Activated B cell treated with CpG ODN at 0.5 μM for 24 hours (primary cell): ENCODE data around the gene SLPI. TPM values are rescaled to one million over a fixed set of nuclear protein-coding genes. Genes with fewer than 3 reads are reported as not detected.

ENCODE experiments used
- ATAC-seq: fragments of 200-7000 bp; cut with Tn5 transposase; one replicate; pipeline ENCODE4 v1.10.0; 2021; ENCODE audit warnings: low read depth, mild to moderate bottlenecking, moderate library complexity
- CTCF ChIA-PET: fragments of 350-600 bp; sonication (Branson Sonifier 250); formaldehyde crosslinking; loops from one replicate; lab custom pipeline; 2021; ENCODE audit warnings: antibody characterized with exemption; lab: Charles Lee
- POLR2A ChIA-PET: fragments of 350-600 bp; sonication (Branson Sonifier 250); formaldehyde crosslinking; loops from one replicate; lab custom pipeline; 2021; ENCODE audit warnings: antibody characterized with exemption; lab: Charles Lee
- DNase-seq: peaks from one replicate; pipeline ENCODE4 v3.0.0; 2022
- H3K27ac Mint-ChIP-seq: one replicate; pipeline ENCODE4 v1.8.0; 2020; ENCODE audit warnings: mixed read lengths
- H3K27me3 Mint-ChIP-seq: one replicate; pipeline ENCODE4 v1.8.0; 2021; ENCODE audit warnings: mixed read lengths
- H3K36me3 Mint-ChIP-seq: one replicate; pipeline ENCODE4 v1.8.0; 2021; ENCODE audit warnings: low read depth, mixed read lengths
- H3K4me1 Mint-ChIP-seq: one replicate; pipeline ENCODE4 v1.8.0; 2021; ENCODE audit warnings: mixed read lengths
- H3K4me3 Mint-ChIP-seq: one replicate; pipeline ENCODE4 v1.8.0; 2020; ENCODE audit warnings: mild to moderate bottlenecking, mixed read lengths
- H3K9me3 Mint-ChIP-seq: one replicate; pipeline ENCODE4 v1.8.0; 2020; ENCODE audit warnings: mixed read lengths
- intact Hi-C: fragments of 100-400 bp; cut with micrococcal nuclease; formaldehyde crosslinking; loops from one replicate; pipeline ENCODE4 v1.15.1; 2024
- total RNA-seq: library from RNA; stranded (reverse); gene quantifications from 2 replicates; pipeline ENCODE4 v1.2.3, GENCODE V29; 2022
- TF ChIP-seq, protein P1 (sequence below): fragments of 200-600 bp; IDR thresholded peaks from one replicate; pipeline ENCODE4 v1.8.0; 2022; ENCODE audit warnings: antibody characterized with exemption, mild to moderate bottlenecking

Gene SLPI
- total RNA-seq, 1 donor from 2014 or later, result not detected

DNA sequence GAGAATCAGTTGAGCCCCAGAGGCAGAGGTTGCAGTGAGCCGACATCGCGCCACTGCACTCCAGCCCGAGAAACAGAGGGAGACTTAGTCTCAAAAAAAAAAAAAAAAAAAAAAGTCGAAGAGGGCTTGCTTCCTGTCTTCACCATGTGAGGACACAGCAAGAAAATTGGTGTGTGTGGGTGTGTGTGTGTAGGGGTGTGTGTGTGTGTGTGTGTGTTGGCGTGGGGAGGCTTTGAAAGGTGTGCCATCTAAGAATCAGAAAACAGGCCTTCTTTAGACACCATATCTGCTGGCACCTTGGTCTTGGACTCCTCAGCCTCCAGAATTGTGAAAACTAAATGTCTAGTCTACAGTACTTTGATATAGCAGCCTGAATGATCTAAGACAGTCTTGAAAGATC, 45.4 kb upstream of the SLPI start:
- peaks cover 42% of the 10 kb centered on the region for H3K27me3 Mint-ChIP-seq
- ATAC-seq (no peak), DNase-seq (no peak)
- no peak overlapping the region for H3K27ac Mint-ChIP-seq
- H3K4me1 Mint-ChIP-seq, result no peaks in the 10 kb centered on the region
- H3K9me3 Mint-ChIP-seq, result no peaks in the 10 kb centered on the region
- ChIA-PET POLR2A (no interaction called here), CTCF (no interaction called here)
- TF ChIP-seq, protein P1, sequence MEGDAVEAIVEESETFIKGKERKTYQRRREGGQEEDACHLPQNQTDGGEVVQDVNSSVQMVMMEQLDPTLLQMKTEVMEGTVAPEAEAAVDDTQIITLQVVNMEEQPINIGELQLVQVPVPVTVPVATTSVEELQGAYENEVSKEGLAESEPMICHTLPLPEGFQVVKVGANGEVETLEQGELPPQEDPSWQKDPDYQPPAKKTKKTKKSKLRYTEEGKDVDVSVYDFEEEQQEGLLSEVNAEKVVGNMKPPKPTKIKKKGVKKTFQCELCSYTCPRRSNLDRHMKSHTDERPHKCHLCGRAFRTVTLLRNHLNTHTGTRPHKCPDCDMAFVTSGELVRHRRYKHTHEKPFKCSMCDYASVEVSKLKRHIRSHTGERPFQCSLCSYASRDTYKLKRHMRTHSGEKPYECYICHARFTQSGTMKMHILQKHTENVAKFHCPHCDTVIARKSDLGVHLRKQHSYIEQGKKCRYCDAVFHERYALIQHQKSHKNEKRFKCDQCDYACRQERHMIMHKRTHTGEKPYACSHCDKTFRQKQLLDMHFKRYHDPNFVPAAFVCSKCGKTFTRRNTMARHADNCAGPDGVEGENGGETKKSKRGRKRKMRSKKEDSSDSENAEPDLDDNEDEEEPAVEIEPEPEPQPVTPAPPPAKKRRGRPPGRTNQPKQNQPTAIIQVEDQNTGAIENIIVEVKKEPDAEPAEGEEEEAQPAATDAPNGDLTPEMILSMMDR, result no peak
- no peaks in the 10 kb centered on the region for H3K36me3 Mint-ChIP-seq
- no peak overlapping the region for H3K4me3 Mint-ChIP-seq
- intact Hi-C loops, result loop anchor here (10.0 kb wide), 2 partner anchors 415 to 1085 kb away; partner anchors contain the start of genes OSER1 and YWHAB

DNA sequence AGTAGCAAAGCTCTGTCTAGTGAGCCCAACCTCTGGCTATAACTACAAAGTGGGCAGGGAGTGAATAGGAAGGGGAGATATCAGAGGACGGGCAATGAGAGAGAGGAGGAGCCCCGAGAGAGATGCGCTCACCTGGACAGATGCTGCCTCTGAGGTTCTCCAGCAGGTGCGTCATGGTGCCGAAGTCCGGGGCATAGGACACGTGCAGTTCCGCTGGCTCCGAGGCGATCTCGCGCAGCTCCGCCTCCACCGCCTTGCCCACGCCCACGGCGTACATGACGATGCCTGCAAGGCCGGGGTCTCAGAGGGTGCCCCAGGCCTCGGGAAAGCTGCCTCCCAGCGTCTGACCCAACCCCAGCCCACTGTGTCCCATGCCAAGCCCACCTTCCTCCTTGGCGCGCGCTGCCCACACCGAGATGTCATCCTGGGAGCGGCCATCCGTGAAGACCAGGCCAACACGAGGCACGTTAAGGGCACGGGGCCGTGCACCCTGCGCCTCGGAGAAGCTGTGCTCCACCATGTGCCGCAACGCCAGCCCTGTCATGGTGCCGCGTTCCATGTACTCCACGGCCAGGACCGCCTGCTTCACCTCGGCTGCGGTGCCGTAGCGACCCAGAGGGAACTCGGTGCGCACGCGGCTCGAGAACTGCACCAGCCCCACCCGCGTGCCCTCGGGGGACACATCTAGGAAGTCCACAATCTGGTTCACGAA, 43.6 kb upstream of the SLPI start:
- ChIA-PET CTCF (interaction anchor here (0.7 kb wide), 1 partner anchor 18 kb away, joined by 4 read pairs; no protein-coding TSS in a partner anchor), POLR2A (no interaction called here)
- intact Hi-C loops, result loop anchor here (10.0 kb wide), 2 partner anchors 413 to 1083 kb away; partner anchors contain the start of genes OSER1 and YWHAB
- Mint-ChIP-seq H3K4me1 (peaks cover 10% of the 10 kb centered on the region), H3K36me3 (no peaks in the 10 kb centered on the region), H3K27ac (no peak overlapping the region), H3K27me3 (peaks cover 34% of the 10 kb centered on the region), H3K9me3 (no peaks in the 10 kb centered on the region), H3K4me3 (no peak overlapping the region)
- ATAC-seq (no peak), DNase-seq (no peak)
- TF ChIP-seq, protein P1, result no peak

DNA sequence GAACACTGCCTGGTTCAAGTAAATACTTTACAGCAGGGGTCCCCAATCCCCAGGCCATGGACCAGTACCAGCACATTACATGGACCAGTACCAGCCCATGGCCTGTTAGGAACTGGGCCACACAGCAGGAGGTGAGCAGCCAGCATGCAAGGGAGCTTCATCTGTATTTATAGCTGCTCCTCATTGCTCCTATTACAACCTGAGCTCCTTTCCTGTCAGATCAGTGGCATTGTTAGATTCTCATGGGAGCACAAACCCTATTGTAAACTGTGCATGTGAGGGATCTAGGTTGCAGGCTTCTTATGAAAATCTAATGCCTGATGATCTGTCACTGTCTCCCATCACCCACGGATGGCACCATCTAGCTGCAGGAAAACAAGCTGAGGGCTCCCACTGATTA, 40.3 kb upstream of the SLPI start:
- no peaks in the 10 kb centered on the region for H3K9me3 Mint-ChIP-seq
- CTCF ChIA-PET, result interaction anchor here (0.6 to 5.6 kb wide), 14 partner anchors 9 to 476 kb away, joined by 3 to 45 read pairs (median 4); partner anchors contain the start of genes KCNS1 and SYS1
- H3K27ac Mint-ChIP-seq, result no peak overlapping the region
- DNase-seq (no peak), ATAC-seq (no peak)
- no peak overlapping the region for H3K4me3 Mint-ChIP-seq
- H3K36me3 Mint-ChIP-seq, result no peaks in the 10 kb centered on the region
- intact Hi-C loops, result loop anchor here (5.0 to 10.0 kb wide), 3 partner anchors 157 to 1080 kb away; partner anchors contain the start of genes OSER1 and YWHAB
- TF ChIP-seq, protein P1, result no peak
- H3K27me3 Mint-ChIP-seq, result peaks cover 29% of the 10 kb centered on the region
- peaks cover 21% of the 10 kb centered on the region for H3K4me1 Mint-ChIP-seq
- POLR2A ChIA-PET, result interaction anchor here (1.6 kb wide), 1 partner anchor 68 kb away, joined by 6 read pairs; the partner anchor contains the start of gene SYS1

DNA sequence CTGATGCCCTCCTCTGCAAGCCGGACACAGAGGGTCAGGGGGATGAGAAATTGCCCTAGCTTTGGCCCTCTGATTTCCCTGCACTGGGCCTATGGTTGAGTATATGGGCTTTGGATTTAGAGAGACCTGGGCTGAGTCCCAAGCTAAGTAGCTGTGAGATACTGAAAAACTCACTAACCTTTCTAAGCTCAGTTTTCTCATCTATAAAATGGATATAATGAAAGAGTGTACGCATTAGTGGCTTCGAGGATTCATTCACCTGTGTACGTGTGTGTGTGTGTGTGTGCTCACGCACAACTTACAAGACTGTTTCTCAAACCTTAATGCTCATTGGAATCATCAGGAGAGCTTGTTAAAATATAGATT, 39.6 kb upstream of the SLPI start:
- ChIA-PET CTCF (interaction anchor here (0.6 to 5.6 kb wide), 20 partner anchors 10 to 477 kb away, joined by 3 to 45 read pairs (median 4); partner anchors contain the start of genes KCNS1 and SYS1), POLR2A (interaction anchor here (0.6 to 1.6 kb wide), 2 partner anchors 69 to 234 kb away, joined by 6 to 7 read pairs; partner anchors contain the start of gene SYS1)
- ATAC-seq (no peak), DNase-seq (no peak)
- intact Hi-C loops, result loop anchor here (5.0 to 10.0 kb wide), 3 partner anchors 157 to 1079 kb away; partner anchors contain the start of genes OSER1 and YWHAB
- TF ChIP-seq, protein P1, result peak; percentile 7
- Mint-ChIP-seq H3K27me3 (peaks cover 29% of the 10 kb centered on the region), H3K36me3 (no peaks in the 10 kb centered on the region), H3K4me1 (peaks cover 21% of the 10 kb centered on the region), H3K9me3 (no peaks in the 10 kb centered on the region), H3K27ac (no peak overlapping the region), H3K4me3 (peak overlapping the region; percentile 80)
